Measurements from ENCODE around the gene TMC8.

Gene TMC8

GRCh38 chr17:78183916-78184315 is 53.3 kb downstream of the TMC8 start:
- DNase-seq: no peak

- no peak for DNase-seq
These were observed 53.8 kb downstream of the TMC8 start for GRCh38 chr17:78184351-78184750.

- DNase-seq: no peak
These were observed 54.3 kb downstream of the TMC8 start for GRCh38 chr17:78184868-78185267.

DNA sequence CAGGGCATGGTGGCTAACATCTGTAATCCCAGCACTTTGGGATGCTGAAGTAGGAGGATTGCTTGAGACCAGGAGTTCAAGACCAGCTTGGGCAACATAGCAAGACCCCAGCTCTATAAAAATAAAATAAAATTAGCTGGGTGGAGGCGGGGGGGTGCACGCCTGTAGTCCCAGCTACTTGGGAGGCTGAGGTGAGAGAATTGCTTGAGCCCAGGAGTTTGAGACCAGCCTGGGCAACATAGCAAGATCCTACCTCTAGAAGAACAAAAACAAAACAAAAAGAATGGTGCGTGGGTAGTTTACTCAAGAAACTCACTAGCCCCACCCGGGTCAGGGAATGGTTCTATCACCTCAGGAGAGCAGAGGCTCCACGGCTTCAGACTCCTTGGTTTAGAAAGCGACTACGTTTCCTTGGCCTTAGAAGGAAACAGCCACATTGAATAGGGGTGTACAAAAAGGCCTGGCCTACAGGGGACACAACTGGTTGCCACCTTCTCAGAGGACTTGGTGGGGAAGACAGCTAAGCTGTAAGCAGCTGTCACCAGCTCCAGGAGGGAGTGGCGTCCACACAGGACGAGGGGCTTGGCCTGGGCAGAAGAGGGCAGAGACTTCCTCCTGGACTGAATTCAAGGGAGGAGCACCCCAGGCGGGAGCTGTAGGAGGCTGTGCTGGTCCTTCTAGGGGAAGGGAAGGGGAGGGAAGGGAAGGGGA is 55.6 kb downstream of the TMC8 start:
- peak; percentile 69 for DNase-seq

DNA sequence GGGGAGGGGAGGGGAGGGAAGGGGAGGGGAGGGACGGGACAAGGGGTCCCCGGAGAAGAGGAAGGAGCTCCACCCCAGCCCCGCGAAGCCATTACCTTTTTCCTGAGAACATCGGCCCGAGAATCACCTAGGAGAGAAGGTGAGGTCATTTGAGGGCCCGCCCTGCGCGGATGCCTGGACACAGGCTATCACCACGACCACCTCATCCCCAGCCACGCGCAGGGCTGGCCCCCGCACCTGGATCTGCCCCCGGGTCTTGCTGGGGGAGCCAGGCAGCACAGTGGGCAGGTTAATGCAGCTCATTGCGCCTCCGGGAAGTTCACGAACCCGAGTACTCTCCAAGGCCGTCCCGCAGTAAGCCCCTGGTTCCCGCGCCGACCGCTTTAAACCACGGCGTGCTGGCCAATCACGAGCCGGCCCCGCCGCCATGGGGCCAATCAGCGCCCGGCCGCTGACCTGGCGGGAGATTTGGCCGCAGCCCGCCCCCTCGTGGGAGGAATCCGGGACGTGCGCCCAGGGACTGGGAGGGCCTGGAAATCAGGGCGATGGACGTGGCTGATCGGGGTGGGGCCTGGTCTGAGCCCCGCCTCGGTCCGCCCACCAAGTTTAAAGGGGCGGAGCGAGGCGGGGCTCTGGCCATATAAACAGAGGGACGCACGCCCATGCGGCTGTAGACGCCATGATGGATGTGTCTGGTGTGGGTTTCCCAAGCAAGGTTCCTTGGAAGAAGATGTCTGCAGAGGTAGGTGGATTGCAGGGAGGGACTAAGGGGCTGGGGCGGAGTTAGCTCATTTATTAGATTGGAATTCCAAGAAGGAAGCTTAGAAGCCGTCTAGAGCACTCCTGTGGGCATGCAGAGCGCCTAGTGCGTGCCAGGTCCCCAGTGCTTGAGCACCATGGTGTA is 56.4 kb downstream of the TMC8 start, which contains the start of the genes AFMID and TK1:
AFMID (plus strand) TSS at position 671 of the 904 bp plus-strand sequence; CDS start at position 680, 9 bp downstream.
TK1 (minus strand) TSS at position 361 of the 904 bp plus-strand sequence; CDS start at position 303, 58 bp downstream.
- DNase-seq: peak; percentile 99

Data from NCI-H69 (cell line).